HuH-7 (cell line): ENCODE results near the gene RPS6KC1.
"Not testable (repeated sequence)": the region's sequence is repeated elsewhere in the genome, so short reads cannot be mapped to it uniquely, and the experiment has no call there.

Source experiments
- DNase-seq: peaks from one replicate; pipeline ENCODE4 v3.0.0; 2011; ENCODE audit warnings: low spot score

Gene RPS6KC1

GRCh38 chr1:213160442-213160841, 109.4 kb downstream of the RPS6KC1 start:
- DNase-seq, result not testable (repeated sequence)

GRCh38 chr1:213162338-213162737, 111.3 kb downstream of the RPS6KC1 start:
- no peak for DNase-seq

DNA sequence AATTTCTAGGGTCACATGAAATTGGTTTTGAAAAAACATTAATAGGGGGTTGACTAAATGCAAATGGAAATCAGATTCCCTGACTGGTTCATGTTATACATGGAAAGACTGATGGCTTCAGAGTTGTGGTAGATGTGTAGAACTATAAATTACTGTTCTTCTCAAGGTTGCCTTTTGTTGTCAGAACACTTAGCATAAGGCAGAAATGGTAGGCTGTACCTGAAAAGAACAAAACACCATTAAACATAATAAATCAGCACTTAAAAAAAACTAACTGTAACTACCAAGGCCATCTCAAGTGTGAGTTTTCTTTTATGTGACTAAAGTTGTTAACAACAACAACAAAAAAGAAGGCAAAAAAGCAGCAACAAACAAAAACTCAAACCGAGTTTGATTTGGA, 111.8 kb downstream of the RPS6KC1 start:
- DNase-seq, result no peak

DNA sequence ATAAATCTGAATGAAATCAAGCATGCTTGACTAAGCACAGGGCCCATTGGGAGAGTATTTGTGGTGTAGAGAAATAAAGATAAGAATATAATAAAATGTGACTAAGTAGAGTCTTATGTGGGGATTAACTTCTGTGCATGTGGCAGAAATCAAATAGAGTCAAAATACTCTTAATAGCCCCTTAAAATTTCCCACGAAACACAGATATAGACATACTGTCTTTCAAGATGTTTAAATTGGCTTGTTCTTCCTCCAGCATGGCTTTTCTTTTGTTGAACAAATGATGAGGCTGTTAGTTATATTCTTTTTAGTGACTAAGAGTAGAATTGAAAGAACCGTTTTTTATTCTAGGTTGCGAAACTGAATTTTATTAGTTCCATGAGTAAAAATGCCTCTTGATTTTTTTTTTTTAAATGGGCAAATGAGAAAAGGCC, 112.3 kb downstream of the RPS6KC1 start:
- no peak for DNase-seq

DNA sequence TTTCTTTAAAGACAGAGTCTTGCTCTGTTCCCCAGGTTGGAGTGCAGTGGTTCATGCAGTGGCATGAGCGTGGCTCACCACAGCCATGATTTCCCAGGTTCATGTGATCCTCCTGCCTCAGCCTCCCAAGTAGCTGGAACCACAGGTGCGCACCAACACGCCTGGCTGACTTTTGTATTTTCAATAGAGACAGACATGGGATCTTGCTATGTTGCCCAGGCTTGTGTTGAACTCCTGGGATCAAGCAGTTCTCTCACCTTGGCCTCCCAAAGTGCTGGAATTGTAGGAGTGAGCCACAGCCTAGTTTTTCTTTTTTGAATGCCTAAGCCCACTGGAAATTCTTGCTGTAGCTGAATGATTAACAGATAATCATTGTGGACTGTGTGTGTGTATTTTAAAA, 113.5 kb downstream of the RPS6KC1 start:
- DNase-seq, result no peak

DNA sequence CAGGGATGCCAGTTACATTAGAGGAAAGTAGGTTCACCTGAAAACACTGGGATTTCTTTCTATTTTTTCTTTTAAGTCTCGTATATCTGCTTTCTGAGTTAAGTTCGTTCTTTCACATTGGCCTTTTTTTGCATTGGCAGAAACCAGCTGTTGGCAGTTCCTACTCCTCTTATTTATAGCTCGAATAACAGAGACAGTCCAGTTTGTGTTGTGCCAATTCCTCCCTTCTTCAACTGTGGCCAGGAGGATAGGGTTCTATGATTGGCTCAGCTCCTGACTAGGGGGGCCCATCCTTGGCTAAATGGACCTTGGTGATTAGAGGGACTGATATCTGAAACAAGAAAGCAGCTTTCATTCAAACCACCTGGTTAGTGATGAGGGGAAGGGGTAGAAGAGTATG, 115.8 kb downstream of the RPS6KC1 start:
- no peak for DNase-seq

DNA sequence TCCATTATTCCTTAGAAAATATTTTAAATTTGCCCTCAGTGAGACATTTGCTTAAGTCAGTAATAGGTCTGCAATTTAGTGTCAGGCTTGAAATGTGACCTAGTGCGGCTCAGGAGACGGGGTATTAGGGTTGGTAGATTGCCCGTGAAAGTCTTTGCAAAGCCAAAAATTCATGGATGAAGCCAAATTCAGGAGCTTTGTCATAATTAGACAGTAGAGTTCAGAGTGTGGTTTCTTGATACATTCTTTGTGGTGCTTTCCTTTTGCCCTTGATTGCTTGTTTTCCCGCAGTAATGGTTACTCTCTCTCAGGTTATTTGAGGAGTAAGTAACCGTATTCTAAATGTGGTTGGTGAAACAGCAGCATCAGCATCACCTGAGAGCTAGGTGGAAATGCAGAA, 120.7 kb downstream of the RPS6KC1 start:
- no peak for DNase-seq

DNA sequence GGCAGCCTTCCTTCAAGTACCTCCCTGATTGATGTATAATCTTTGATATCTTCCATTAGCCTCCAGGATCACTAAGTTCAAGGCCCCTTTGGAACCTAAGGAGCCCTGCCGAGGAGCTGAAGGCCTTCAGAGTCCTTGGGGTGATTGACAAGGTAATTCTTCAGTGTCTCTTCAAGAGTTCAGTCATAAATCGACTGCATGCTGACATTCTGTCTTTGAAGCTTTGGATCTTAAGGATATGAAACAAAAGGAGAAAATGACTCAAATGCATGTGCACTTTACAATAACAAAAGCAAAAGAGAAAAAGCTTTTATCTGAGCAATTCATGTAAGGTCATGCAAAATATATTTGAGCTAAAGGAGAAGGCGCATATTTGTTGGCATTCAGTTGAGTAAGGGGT, 125.3 kb downstream of the RPS6KC1 start:
- no peak for DNase-seq

GRCh38 chr1:213179784-213180183, 128.7 kb downstream of the RPS6KC1 start:
- no peak for DNase-seq

DNA sequence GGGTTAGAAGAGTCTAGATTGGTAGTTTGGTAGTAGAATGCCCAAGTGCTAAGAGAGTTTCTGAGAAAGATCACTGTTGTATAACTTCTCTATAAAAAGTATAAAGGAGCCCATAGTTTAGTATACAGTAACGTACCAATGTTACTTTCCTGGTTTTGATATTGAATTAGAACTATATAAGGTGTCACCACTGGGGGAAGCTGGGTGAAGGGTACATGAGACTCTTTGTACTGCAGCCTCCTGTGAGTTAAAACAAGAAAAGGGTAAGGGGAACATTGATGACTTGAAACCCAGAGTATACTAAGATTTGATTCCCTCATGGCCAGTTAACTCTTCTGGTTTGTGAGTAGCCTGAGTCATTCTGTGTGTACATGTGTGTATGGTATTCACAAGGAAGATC, 129.8 kb downstream of the RPS6KC1 start:
- DNase-seq, result no peak

GRCh38 chr1:213183036-213183672, 132.1 kb downstream of the RPS6KC1 start:
- DNase-seq, result no peak

DNA sequence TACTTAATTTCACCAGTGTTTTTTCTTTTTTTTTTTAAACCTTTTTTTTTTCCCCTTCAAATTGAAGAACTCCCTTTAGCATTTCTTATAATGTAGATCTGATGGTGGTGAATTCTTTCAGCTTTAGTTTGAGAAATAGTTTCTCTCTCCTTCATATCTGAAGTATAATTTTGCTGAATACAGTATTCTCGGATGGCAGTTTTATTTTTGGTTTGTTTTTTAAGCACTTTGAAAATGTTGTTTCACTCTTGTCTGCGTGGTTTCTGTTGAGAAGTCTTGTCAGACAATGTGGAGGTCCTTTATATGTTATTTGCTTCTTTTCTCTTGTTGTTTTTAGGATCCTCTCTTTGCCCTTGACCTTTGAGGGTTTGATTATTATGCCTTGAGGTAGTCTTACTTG, 135.1 kb downstream of the RPS6KC1 start:
- no peak for DNase-seq

DNA sequence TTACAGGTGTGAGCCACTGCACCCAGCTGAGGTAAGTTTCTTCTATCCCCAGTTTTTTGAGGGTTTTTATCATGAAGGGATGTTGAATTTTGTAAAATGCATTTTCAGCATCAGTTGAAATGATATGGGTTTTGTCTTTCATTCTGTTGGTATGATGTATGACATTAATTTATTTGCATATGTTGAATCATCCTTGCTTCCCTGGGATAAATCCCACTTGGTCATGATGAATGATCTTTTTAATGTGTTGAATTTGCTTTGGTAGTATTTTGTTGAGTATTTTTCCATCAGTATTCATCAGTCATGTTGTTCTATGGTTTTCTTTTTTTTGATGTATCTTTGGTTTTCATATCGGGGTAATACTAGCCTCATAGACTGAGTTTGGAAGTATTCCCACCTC, 141.0 kb downstream of the RPS6KC1 start:
- DNase-seq, result no peak

DNA sequence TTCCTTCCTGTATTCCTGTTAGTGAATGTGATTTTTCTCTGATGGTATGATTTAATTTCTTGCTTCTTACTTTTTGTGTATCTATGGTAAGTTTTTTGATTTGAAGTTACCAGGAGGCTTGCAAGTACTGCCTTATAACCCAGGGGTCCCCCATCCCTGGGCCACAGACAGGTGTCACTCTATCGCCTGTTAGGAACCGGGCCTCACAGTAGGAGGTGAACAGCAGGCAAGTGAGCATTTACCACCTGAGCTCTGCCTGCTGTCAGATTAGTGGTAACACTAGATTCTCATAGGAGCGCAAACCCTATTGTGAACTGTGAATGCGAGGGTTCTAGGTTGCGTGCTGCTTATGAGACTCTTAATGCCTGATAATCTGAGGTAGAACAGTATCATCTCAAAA, 143.3 kb downstream of the RPS6KC1 start:
- DNase-seq, result no peak

GRCh38 chr1:213194855-213195254, 143.8 kb downstream of the RPS6KC1 start:
- DNase-seq, result no peak

GRCh38 chr1:213196328-213197054, 145.4 kb downstream of the RPS6KC1 start:
- DNase-seq, result not testable (repeated sequence)

GRCh38 chr1:213200630-213201029, 149.6 kb downstream of the RPS6KC1 start:
- no peak for DNase-seq

- no peak for DNase-seq
These were observed 150.5 kb downstream of the RPS6KC1 start for GRCh38 chr1:213201380-213202155.

- no peak for DNase-seq
These were observed 160.2 kb downstream of the RPS6KC1 start for GRCh38 chr1:213211201-213211600.

- not testable (repeated sequence) for DNase-seq
These were observed 168.0 kb downstream of the RPS6KC1 start for GRCh38 chr1:213219076-213219475.

GRCh38 chr1:213221209-213221608, 170.2 kb downstream of the RPS6KC1 start:
- no peak for DNase-seq

GRCh38 chr1:213227458-213227857, 176.4 kb downstream of the RPS6KC1 start:
- DNase-seq, result no peak

GRCh38 chr1:213231795-213232231, 180.8 kb downstream of the RPS6KC1 start:
- no peak for DNase-seq
